OCI-LY7 (cell line): ENCODE data around the gene CCDC181. TPM values are rescaled to one million over a fixed set of nuclear protein-coding genes. Genes with fewer than 3 reads are reported as not detected.

Experiments
- BruUV-seq: library from RNA; stranded (reverse); fragments of 400-500 nt; replicated peaks from 2 replicates; lab custom pipeline; 2021; lab: Mats Ljungman, UMichigan
- CTCF ChIA-PET: fragments of 300-600 bp; sonication (Branson Sonifier 250); formaldehyde crosslinking; loops from one replicate; lab custom pipeline; 2022; ENCODE audit warnings: antibody characterized with exemption; ENCODE audit not compliant: unreplicated experiment; lab: Charles Lee
- POLR2A ChIA-PET: fragments of 300-600 bp; sonication (Branson Sonifier 250); formaldehyde crosslinking; loops from one replicate; lab custom pipeline; 2022; ENCODE audit warnings: antibody characterized with exemption; lab: Charles Lee
- DNase-seq: peaks from one replicate; pipeline ENCODE4 v3.0.0-alpha.2; 2015; ENCODE audit warnings: low spot score
- H2AFZ ChIP-seq: fragments of 200-600 bp; sonication (generic), shearing (Covaris generic); 2 replicates; pipeline ENCODE4 v1.6.1; 2014; ENCODE audit warnings: mild to moderate bottlenecking, antibody characterized with exemption, low read length, moderate library complexity
- H3K27ac ChIP-seq: fragments of 200-600 bp; sonication (generic); 2 replicates; pipeline ENCODE4 v1.5.1; 2014; ENCODE audit warnings: mixed run types, low read depth, mild to moderate bottlenecking, moderate library complexity, low read length, inconsistent platforms; ENCODE audit not compliant: poor library complexity, severe bottlenecking
- H3K36me3 ChIP-seq: fragments of 200-600 bp; sonication (generic); 2 replicates; pipeline ENCODE4 v1.6.1; 2014; ENCODE audit warnings: mild to moderate bottlenecking, antibody characterized with exemption, low read length, moderate library complexity, mixed read lengths; ENCODE audit not compliant: insufficient read depth
- H3K4me1 ChIP-seq: fragments of 200-600 bp; sonication (generic); 2 replicates; pipeline ENCODE4 v1.5.1; 2014; ENCODE audit warnings: mild to moderate bottlenecking, low read length; ENCODE audit not compliant: insufficient read depth, poor library complexity, severe bottlenecking
- H3K4me2 ChIP-seq: fragments of 200-600 bp; sonication (generic); 2 replicates; pipeline ENCODE4 v1.6.1; 2014; ENCODE audit warnings: mild to moderate bottlenecking, low read length
- H3K4me3 ChIP-seq: fragments of 200-600 bp; sonication (generic); 2 replicates; pipeline ENCODE4 v1.5.1; 2014; ENCODE audit warnings: mild to moderate bottlenecking, low read depth, low read length; ENCODE audit not compliant: poor library complexity, severe bottlenecking
- H3K79me2 ChIP-seq: fragments of 200-600 bp; sonication (generic); 2 replicates; pipeline ENCODE4 v1.6.1; 2016; ENCODE audit warnings: low read depth, mild to moderate bottlenecking, low read length, moderate library complexity, mixed read lengths; ENCODE audit not compliant: insufficient read depth
- H3K9me2 ChIP-seq: fragments of 200-600 bp; sonication (generic); 2 replicates; pipeline ENCODE4 v1.6.1; 2016; ENCODE audit warnings: mild to moderate bottlenecking, low read length, mixed read lengths; ENCODE audit not compliant: insufficient read depth
- H3K9me3 ChIP-seq: fragments of 200-600 bp; sonication (generic); 2 replicates; pipeline ENCODE4 v1.6.1; 2014; ENCODE audit warnings: mild to moderate bottlenecking, mixed run types, low read length, mixed read lengths
- H4K20me1 ChIP-seq: fragments of 200-600 bp; sonication (generic); 2 replicates; pipeline ENCODE4 v1.6.1; 2014; ENCODE audit warnings: mild to moderate bottlenecking, antibody characterized with exemption, low read length, moderate library complexity, mixed read lengths; ENCODE audit not compliant: insufficient read depth
- EZH2phosphoT487 ChIP-seq: fragments of 200-600 bp; sonication (generic); IDR thresholded peaks from 2 replicates; pipeline ENCODE4 v1.6.1; 2018; ENCODE audit warnings: low read depth, borderline replicate concordance, mild to moderate bottlenecking, mixed run types, antibody characterized with exemption, low read length, moderate library complexity, mixed read lengths
- intact Hi-C: fragments of 100-400 bp; cut with micrococcal nuclease; formaldehyde crosslinking; loops from one replicate; pipeline ENCODE4 v1.10.0; 2022; ENCODE audit not compliant: unreplicated experiment
- total RNA-seq, 2 experiments: library from RNA; depleted of rRNA in 1 of 2; stranded (reverse); fragments of >200 nt in 1 of 2; shearing (Covaris generic) in 1 of 2; gene quantifications; 2 replicates each; pipeline ENCODE4 v1.2.3, GENCODE V29; 2014 to 2022
- TF ChIP-seq, protein P1 (sequence below): fragments of 200-600 bp; sonication (generic); conservative IDR thresholded peaks from 2 replicates; pipeline ENCODE4 v1.5.1; 2014; ENCODE audit warnings: mild to moderate bottlenecking, antibody characterized with exemption, low read length, moderate library complexity, mixed read lengths

CCDC181 gene
- total RNA-seq, 2 experiments from 2014 or later, result not detected

DNA sequence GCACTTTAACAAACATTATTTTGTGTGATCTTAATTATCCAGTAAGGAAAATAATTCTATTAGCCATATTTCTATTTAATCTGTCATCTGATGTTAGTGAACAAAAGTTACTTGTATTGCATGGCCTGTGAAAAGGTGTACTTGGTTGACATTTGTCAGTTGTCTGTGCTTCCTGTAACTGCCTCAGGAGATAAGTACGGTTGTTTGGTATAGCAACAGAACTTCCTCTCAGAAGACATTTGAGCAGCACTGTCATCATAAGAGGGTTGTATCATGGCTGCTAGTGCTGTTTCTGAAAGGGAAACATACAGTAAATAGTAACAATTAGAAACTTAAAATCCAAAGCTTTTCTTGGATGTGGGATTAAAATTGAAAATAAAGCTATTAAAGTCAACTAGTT is 55.9 kb downstream of the CCDC181 start:
- Histone ChIP-seq H3K9me2 (no peaks in the 10 kb centered on the region; the same call in 1 of the 2 replicates), H3K79me2 (peaks cover 18% of the 10 kb centered on the region), H3K36me3 (peaks cover 29% of the 10 kb centered on the region; the same call in 1 of the 2 replicates), H3K9me3 (no peaks in the 10 kb centered on the region), H3K4me3 (no peak overlapping the region), H3K27ac (no peak overlapping the region), H2AFZ (no peak overlapping the region), H3K4me2 (no peak overlapping the region), H3K4me1 (peaks cover 20% of the 10 kb centered on the region), H4K20me1 (no peaks in the 10 kb centered on the region)
- DNase-seq, result peak; percentile 14
- intact Hi-C loops, result no loop called here
- BruUV-seq, result no TSS peak
- no peak for TF ChIP-seq EZH2phosphoT487
- TF ChIP-seq, protein P1, sequence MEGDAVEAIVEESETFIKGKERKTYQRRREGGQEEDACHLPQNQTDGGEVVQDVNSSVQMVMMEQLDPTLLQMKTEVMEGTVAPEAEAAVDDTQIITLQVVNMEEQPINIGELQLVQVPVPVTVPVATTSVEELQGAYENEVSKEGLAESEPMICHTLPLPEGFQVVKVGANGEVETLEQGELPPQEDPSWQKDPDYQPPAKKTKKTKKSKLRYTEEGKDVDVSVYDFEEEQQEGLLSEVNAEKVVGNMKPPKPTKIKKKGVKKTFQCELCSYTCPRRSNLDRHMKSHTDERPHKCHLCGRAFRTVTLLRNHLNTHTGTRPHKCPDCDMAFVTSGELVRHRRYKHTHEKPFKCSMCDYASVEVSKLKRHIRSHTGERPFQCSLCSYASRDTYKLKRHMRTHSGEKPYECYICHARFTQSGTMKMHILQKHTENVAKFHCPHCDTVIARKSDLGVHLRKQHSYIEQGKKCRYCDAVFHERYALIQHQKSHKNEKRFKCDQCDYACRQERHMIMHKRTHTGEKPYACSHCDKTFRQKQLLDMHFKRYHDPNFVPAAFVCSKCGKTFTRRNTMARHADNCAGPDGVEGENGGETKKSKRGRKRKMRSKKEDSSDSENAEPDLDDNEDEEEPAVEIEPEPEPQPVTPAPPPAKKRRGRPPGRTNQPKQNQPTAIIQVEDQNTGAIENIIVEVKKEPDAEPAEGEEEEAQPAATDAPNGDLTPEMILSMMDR, result no peak
- POLR2A ChIA-PET, result interaction anchor here (0.7 kb wide), 1 partner anchor 321 kb away, joined by 4 read pairs; no protein-coding TSS in a partner anchor
- CTCF ChIA-PET, result no interaction called here

DNA sequence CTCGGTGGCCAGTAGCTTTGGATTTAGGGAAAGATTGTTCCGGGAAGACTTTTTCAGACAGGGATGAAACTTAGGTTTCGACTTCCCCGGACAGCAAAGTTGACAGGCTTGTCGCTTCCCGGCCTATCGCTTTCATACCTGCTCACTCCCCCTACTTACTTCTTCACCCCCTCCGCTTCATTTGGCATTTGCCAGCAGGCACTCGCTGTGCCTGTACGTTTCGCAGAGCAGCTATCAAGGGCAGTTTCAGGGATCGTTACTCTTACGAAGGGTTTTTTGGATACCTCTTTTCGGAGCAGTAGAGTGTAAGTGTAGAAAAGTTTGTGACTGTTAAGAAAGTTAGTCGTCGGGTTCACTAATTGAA is 58.9 kb downstream of the CCDC181 start:
- H3K4me3 ChIP-seq, result peak overlapping the region; percentile 95
- POLR2A ChIA-PET, result interaction anchor here (0.7 to 1.9 kb wide), 6 partner anchors 9 to 261 kb away, joined by 3 to 6 read pairs (median 4); no protein-coding TSS in a partner anchor
- peak overlapping the region; percentile 84 for H3K4me2 ChIP-seq
- peaks cover 15% of the 10 kb centered on the region; the same call in 1 of the 2 replicates for H3K9me3 ChIP-seq
- intact Hi-C loops, result loop anchor here (5.0 to 10.0 kb wide), 5 partner anchors 119 to 704 kb away; partner anchors contain the start of genes ATP1B1, KIFAP3, METTL18 and SLC19A2
- TF ChIP-seq, protein P1, result no peak
- no peak for TF ChIP-seq EZH2phosphoT487
- H3K4me1 ChIP-seq, result peaks cover 20% of the 10 kb centered on the region
- peak overlapping the region; percentile 74 for H3K27ac ChIP-seq
- no peaks in the 10 kb centered on the region for H3K9me2 ChIP-seq
- peaks cover 26% of the 10 kb centered on the region for H3K36me3 ChIP-seq
- peak; percentile 29 for DNase-seq
- CTCF ChIA-PET, result interaction anchor here (0.7 kb wide), 1 partner anchor 199 kb away, joined by 3 read pairs; no protein-coding TSS in a partner anchor
- no peaks in the 10 kb centered on the region for H4K20me1 ChIP-seq
- peak overlapping the region; percentile 97 for H2AFZ ChIP-seq
- BruUV-seq, result TSS peak; percentile 79
- H3K79me2 ChIP-seq, result peaks cover 18% of the 10 kb centered on the region
